AG04449 (cell line): ENCODE results near the gene NECTIN3.
A peak's percentile ranks its signal among the peaks of the same experiment; 100 is the strongest.

ENCODE experiments used
- CTCF ChIA-PET: fragments of 350-600 bp; formaldehyde crosslinking; extraction: SDS; loops from one replicate; lab custom pipeline; 2021; ENCODE audit warnings: antibody characterized with exemption; lab: Yijun Ruan, JAX
- POLR2A ChIA-PET: fragments of 400-600, 350-600 bp; formaldehyde crosslinking; extraction: SDS; loops from one replicate; lab custom pipeline; 2020; ENCODE audit warnings: antibody characterized with exemption, inconsistent platforms; lab: Yijun Ruan, JAX
- DNase-seq: peaks from one replicate; pipeline ENCODE4 v3.0.0-alpha.2; 2010; ENCODE audit warnings: low read depth, low spot score
- H3K4me3 ChIP-seq: 2 replicates; pipeline ENCODE4 v1.5.1; 2011; ENCODE audit warnings: low read depth, mild to moderate bottlenecking, control low read depth, low read length
- TF ChIP-seq, protein P1 (sequence below): IDR thresholded peaks from one replicate; pipeline ENCODE4 v1.5.1; 2011; ENCODE audit warnings: mild to moderate bottlenecking, moderate library complexity, low read length, control low read depth, inconsistent platforms; ENCODE audit not compliant: insufficient read depth; ENCODE audit errors: missing control alignments

Gene NECTIN3

DNA sequence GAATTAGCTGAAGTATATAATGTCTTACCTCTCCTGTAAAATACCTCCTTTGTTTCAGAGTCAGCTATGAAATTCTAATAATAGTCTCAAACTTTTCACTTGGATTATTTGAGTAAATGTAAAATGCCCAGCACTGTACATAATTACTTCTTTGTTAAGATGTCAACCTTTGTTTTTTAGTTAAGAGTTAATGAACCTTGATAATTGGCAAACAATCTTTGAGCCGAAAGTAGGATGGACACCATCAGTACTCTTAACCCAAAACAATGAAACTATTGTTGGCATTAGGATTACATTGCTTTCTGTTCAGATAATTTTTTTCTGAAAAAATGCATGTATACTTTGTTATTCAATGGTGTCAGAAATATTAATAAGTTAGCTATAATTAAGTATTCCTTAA is 3.0 kb upstream of the NECTIN3 start:
- TF ChIP-seq, protein P1, sequence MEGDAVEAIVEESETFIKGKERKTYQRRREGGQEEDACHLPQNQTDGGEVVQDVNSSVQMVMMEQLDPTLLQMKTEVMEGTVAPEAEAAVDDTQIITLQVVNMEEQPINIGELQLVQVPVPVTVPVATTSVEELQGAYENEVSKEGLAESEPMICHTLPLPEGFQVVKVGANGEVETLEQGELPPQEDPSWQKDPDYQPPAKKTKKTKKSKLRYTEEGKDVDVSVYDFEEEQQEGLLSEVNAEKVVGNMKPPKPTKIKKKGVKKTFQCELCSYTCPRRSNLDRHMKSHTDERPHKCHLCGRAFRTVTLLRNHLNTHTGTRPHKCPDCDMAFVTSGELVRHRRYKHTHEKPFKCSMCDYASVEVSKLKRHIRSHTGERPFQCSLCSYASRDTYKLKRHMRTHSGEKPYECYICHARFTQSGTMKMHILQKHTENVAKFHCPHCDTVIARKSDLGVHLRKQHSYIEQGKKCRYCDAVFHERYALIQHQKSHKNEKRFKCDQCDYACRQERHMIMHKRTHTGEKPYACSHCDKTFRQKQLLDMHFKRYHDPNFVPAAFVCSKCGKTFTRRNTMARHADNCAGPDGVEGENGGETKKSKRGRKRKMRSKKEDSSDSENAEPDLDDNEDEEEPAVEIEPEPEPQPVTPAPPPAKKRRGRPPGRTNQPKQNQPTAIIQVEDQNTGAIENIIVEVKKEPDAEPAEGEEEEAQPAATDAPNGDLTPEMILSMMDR, result no peak
- POLR2A ChIA-PET, result no interaction called here
- no peak overlapping the region for H3K4me3 ChIP-seq
- no peak for DNase-seq
- CTCF ChIA-PET, result interaction anchor here (3.2 kb wide), 1 partner anchor 12 kb away, joined by 13 read pairs; no protein-coding TSS in a partner anchor

DNA sequence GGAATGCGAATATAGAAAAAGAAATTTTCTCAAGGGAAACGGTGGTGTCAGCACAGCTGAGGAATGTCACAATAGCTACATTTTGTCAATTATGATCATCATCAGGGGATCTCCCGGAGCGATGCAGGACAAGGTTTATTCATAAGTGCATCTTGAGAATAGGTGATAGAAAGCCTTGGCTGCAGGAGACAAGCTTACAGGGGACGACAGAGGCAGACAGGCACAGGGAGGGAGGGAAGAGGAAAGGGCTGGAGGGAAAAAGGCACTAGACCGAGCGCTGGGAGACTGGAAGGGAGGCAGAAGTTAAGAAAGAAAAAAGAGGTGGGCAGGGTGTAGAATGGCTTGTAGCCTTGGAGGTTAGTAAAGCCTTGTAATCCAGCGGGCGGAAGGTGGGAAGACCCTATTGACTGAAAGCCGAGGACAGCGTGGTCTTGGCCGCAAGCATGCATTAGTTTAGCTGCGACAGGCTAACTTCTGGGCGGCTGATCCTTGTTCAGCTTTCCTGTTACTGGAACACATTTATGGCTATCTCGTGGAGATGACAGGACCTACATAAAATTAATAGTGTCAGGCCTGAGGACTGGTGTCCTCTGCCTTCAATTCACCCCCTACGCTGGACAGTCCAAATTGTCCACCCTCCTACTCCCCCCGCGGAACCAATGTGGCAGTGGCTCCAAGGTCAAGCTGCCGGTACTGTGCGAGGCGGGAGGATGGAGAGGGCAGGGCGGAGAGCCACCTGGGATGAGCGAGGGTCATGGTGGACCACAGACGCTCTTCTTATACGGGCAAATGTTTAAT is 1.4 kb upstream of the NECTIN3 start:
- no peak for DNase-seq
- POLR2A ChIA-PET, result interaction anchor here (0.5 to 1.1 kb wide), 3 partner anchors 169 to 543 kb away, joined by 3 to 4 read pairs (median 3); no protein-coding TSS in a partner anchor
- H3K4me3 ChIP-seq, result peak overlapping the region; percentile 86
- CTCF ChIA-PET, result interaction anchor here (3.2 kb wide), 1 partner anchor 10 kb away, joined by 13 read pairs; no protein-coding TSS in a partner anchor
- TF ChIP-seq, protein P1, result no peak

DNA sequence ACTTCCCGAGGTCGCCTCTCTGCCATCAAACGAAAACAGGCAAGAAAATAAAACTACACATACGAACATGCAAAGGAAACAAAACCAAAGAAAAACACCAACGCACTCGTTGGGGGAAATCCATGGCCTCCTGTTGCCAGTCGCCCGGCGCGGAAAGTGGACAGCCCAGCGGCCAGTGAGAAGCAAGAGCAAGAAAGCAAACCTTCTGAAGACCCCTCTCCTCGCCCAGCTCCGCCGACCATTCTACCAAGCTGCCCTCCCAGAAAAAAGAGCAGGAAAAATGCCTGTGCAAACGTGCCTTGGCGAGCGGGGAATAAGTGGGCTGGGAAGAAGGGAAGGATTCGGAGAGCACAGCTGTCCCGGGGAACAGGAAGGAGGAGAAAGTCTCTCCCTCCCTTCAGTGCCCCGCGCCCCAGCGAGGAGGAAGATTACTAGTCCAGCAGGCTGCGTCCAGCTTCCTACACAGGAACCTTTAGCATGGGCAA is 802 bp upstream of the NECTIN3 start:
- peak overlapping the region; percentile 86 for H3K4me3 ChIP-seq
- TF ChIP-seq, protein P1, result peak; percentile 0
- ChIA-PET CTCF (interaction anchor here (3.2 kb wide), 1 partner anchor 9 kb away, joined by 13 read pairs; no protein-coding TSS in a partner anchor), POLR2A (interaction anchor here (0.5 to 1.1 kb wide), 2 partner anchors 170 to 198 kb away, joined by 3 read pairs; no protein-coding TSS in a partner anchor)
- DNase-seq, result no peak

DNA sequence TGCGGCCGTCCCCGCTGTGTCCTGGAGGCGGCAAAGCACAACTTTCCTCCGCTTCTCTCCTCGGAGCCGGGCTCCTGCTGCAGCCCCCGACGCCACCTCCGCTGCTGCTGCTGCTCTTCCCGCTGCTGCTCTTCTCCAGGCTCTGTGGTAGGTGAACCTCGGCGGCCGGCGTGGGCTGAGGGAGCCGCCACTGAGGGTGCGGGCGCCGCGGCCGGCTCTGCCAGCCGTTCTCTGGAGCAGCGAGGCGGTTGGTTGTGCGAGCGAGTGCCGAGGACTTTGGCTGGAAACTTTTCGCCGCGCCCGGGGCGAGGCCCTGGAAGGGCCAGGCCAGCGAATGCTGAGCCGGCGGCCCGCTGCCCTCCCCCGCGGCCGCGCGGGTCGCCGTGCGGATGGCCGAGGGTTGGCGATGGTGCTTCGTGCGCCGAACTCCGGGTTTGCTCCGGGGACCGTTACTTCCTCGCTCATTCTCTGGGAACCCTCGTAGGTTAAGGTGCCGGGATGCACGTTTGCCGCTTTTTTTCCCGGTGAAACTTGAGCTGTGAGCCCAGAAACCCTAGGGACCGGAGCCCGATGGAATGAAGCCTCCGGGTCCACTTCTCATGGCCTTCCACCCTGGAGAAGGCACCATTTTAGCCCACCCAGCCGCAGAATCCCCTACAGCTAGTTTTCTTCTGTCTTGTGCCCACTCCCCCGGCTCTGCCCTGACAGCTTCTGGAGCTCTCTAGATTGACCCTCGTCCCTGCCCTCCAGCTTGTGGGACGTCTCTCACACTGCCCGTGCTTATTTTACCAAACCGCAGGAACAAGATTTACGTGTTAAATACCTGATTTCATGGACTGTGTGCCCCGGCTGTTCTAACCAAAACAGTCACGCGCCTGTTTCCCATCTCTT is 660 bp downstream of the NECTIN3 start:
- CTCF ChIA-PET, result no interaction called here
- TF ChIP-seq, protein P1, result no peak
- DNase-seq, result no peak
- peak overlapping the region; percentile 86 for H3K4me3 ChIP-seq
- POLR2A ChIA-PET, result no interaction called here

DNA sequence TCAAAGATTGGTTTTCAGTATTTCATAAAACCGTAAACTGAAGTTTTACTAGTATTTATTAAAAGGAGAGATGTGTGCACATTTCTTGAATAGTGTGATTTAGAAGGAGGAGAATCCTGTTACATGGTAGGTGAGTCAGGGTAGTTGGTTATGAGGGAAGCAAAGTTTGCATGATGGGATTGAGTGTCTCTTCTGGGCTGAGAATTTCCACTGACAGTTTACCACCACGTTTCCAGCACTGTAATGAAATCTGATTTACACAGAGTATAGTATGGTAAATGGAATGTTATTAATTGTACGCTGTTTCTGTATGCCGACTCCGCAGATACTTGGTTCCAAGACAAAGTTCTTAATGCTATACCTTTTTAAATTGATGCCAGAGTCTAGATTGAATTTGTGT is 1.6 kb downstream of the NECTIN3 start:
- TF ChIP-seq, protein P1, result no peak
- POLR2A ChIA-PET, result no interaction called here
- peak overlapping the region; percentile 86 for H3K4me3 ChIP-seq
- DNase-seq, result no peak
- CTCF ChIA-PET, result interaction anchor here (0.9 kb wide), 1 partner anchor 263 kb away, joined by 4 read pairs; no protein-coding TSS in a partner anchor
